Gastroesophageal sphincter (tissue), 4 donors: Measurements from ENCODE around the gene DBN1. TPM values are rescaled to one million over a fixed set of nuclear protein-coding genes. Genes with fewer than 3 reads are reported as not detected.

Experiments
- ATAC-seq: fragments of 150-250 bp; one replicate; pipeline ENCODE4 v1.9.1; 2016; ENCODE audit warnings: mild to moderate bottlenecking, moderate library complexity
- H3K27ac ChIP-seq, 4 donors: fragments of 200-600 bp; sonication (generic) in 3 of 4; 1 replicate in 3 of 4; 2 replicates in 1 of 4; pipeline ENCODE4 v1.5.1; 2016 to 2019
- H3K27me3 ChIP-seq: fragments of 200-600 bp; sonication (generic); one replicate; pipeline ENCODE4 v1.5.1; 2019
- H3K36me3 ChIP-seq, 2 donors: fragments of 200-600 bp; sonication (generic); one replicate each; pipeline ENCODE4 v1.5.1; 2019; ENCODE audit warnings: control low read depth in 1 of 2
- H3K4me1 ChIP-seq, 3 donors: fragments of 200-600 bp; sonication (generic); 1 replicate in 2 of 3; 2 replicates in 1 of 3; pipeline ENCODE4 v1.5.1; 2016 to 2019; ENCODE audit warnings: control low read depth in 2 of 3
- H3K4me3 ChIP-seq, 2 donors: fragments of 200-600 bp; sonication (generic); one replicate each; pipeline ENCODE4 v1.5.1; 2019; ENCODE audit warnings: mild to moderate bottlenecking in 1 of 2, moderate library complexity in 1 of 2
- H3K9me3 ChIP-seq, 3 donors: fragments of 200-600 bp; sonication (generic); one replicate each; pipeline ENCODE4 v1.5.1; 2017 to 2019; ENCODE audit warnings: control low read depth in 2 of 3
- CTCF ChIP-seq, 4 experiments: fragments of 200-600 bp in 2 of 4; fragments of 450-650 bp in 2 of 4; sonication (generic) in 1 of 4; IDR thresholded peaks; one replicate each; pipeline ENCODE4 v1.5.1; 2017 to 2019; ENCODE audit warnings: antibody characterized with exemption in 4 of 4, mild to moderate bottlenecking in 2 of 4, moderate library complexity in 2 of 4
- EP300 ChIP-seq: sonication (generic); formaldehyde crosslinking; IDR thresholded peaks from one replicate; pipeline ENCODE4 v1.6.1; 2017; ENCODE audit warnings: antibody characterized with exemption, mild to moderate bottlenecking
- POLR2A ChIP-seq, 2 donors: fragments of 450-650 bp; IDR thresholded peaks; one replicate each; pipeline ENCODE4 v1.6.1; 2017; ENCODE audit warnings: antibody characterized with exemption in 2 of 2, mild to moderate bottlenecking in 2 of 2, moderate library complexity in 1 of 2
- POLR2AphosphoS5 ChIP-seq: sonication (generic); formaldehyde crosslinking; IDR thresholded peaks from one replicate; pipeline ENCODE4 v1.6.1; 2017; ENCODE audit warnings: antibody characterized with exemption
- WGBS, 2 donors: methylation state at CpG; one replicate each; pipeline ENCODE4 v1.1.5; 2018; ENCODE audit warnings: low coverage in 1 of 2; 5-methylcytosine and 5-hydroxymethylcytosine counted together
- total RNA-seq, 4 donors: library from RNA; depleted of rRNA; stranded (reverse); fragments of >200 nt; gene quantifications; one replicate each; pipeline ENCODE4 v1.1.0, GENCODE V29; 2016

Gene DBN1
- total RNA-seq, 4 donors from 2014 or later: 87.1 to 154 (median 124) TPM

GRCh38 chr5:177429248-177430040, 44.0 kb downstream of the DBN1 start:
- Histone ChIP-seq H3K27me3 (no peaks in the 10 kb centered on the region), H3K36me3 (peaks cover 0 to 46% of the 10 kb centered on the region in 2 donors), H3K9me3 (no peaks in the 10 kb centered on the region), H3K27ac (peak overlapping the region in 2 of 4 donors; percentile 34 to 41), H3K4me3 (no peak overlapping the region), H3K4me1 (peaks cover 0 to 68% (median 14%) of the 10 kb centered on the region in 3 donors)
- no peak for ATAC-seq
- TF ChIP-seq CTCF (IDR thresholded peaks at IDR 0.05) (no peak), EP300 (no peak), POLR2AphosphoS5 (no peak), POLR2A (IDR thresholded peaks at IDR 0.05) (no peak)
- 86% methylated on average over 4 of the region's 6 CpGs; no CpG with 5 or more reads in 1 of the 2 donors for WGBS, 2 donors

GRCh38 chr5:177428574-177429217, 44.7 kb downstream of the DBN1 start:
- no peak overlapping the region for H3K4me3 ChIP-seq
- peak overlapping the region in 2 of 4 donors; percentile 34 to 41 for H3K27ac ChIP-seq
- H3K27me3 ChIP-seq: no peaks in the 10 kb centered on the region
- TF ChIP-seq EP300 (no peak), POLR2A (IDR thresholded peaks at IDR 0.05) (no peak), CTCF (IDR thresholded peaks at IDR 0.05) (no peak), POLR2AphosphoS5 (no peak)
- no peaks in the 10 kb centered on the region for H3K9me3 ChIP-seq
- peaks cover 0 to 38% of the 10 kb centered on the region in 2 donors for H3K36me3 ChIP-seq
- 100% methylated on average over 4 of the region's 10 CpGs; no CpG with 5 or more reads in 1 of the 2 donors for WGBS, 2 donors
- peaks cover 0 to 68% (median 14%) of the 10 kb centered on the region in 3 donors for H3K4me1 ChIP-seq
- ATAC-seq: no peak

GRCh38 chr5:177427919-177428573, 45.4 kb downstream of the DBN1 start:
- Histone ChIP-seq H3K36me3 (peaks cover 0 to 32% of the 10 kb centered on the region in 2 donors), H3K27me3 (no peaks in the 10 kb centered on the region), H3K27ac (peak overlapping the region in 2 of 4 donors; percentile 89 to 96), H3K4me3 (peak overlapping the region in 1 of 2 donors; percentile 92), H3K9me3 (no peaks in the 10 kb centered on the region), H3K4me1 (peaks cover 0 to 68% (median 14%) of the 10 kb centered on the region in 3 donors)
- WGBS, 2 donors: 100% methylated on average over 1 of the region's 11 CpGs; no CpG with 5 or more reads in 1 of the 2 donors
- ATAC-seq: no peak
- TF ChIP-seq POLR2A (IDR thresholded peaks at IDR 0.05): no peak
- TF ChIP-seq POLR2AphosphoS5: no peak
- TF ChIP-seq EP300: no peak
- no peak for TF ChIP-seq CTCF (IDR thresholded peaks at IDR 0.05)

GRCh38 chr5:177427211-177427822, 46.1 kb downstream of the DBN1 start:
- TF ChIP-seq EP300: no peak
- no peak for TF ChIP-seq CTCF (IDR thresholded peaks at IDR 0.05)
- no peak for TF ChIP-seq POLR2A (IDR thresholded peaks at IDR 0.05)
- no peak for TF ChIP-seq POLR2AphosphoS5
- Histone ChIP-seq H3K27me3 (no peaks in the 10 kb centered on the region), H3K4me3 (peak overlapping the region; percentile 89 to 92), H3K27ac (peak overlapping the region; percentile 77 to 96 (median 90)), H3K36me3 (peaks cover 0 to 24% of the 10 kb centered on the region in 2 donors), H3K9me3 (no peaks in the 10 kb centered on the region), H3K4me1 (peaks cover 0 to 61% (median 14%) of the 10 kb centered on the region in 3 donors)
- no peak for ATAC-seq
- 5% methylated on average over 7 of the region's 11 CpGs; no CpG with 5 or more reads in 1 of the 2 donors for WGBS, 2 donors
